A549 treated with AZD9567 at 1 μM for 4 hours (cell line): Measurements from ENCODE around the gene PPT2. TPM values are rescaled to one million over a fixed set of nuclear protein-coding genes. Genes with fewer than 3 reads are reported as not detected.

Source experiments
- total RNA-seq: library from RNA; stranded (reverse); fragments of 200-300 nt; extraction: Qiagen RNA extraction; gene quantifications from 5 replicates; pipeline ENCODE4 v1.2.3, GENCODE V29; 2022; ENCODE audit not compliant: insufficient read depth

The PPT2 gene, protein sequence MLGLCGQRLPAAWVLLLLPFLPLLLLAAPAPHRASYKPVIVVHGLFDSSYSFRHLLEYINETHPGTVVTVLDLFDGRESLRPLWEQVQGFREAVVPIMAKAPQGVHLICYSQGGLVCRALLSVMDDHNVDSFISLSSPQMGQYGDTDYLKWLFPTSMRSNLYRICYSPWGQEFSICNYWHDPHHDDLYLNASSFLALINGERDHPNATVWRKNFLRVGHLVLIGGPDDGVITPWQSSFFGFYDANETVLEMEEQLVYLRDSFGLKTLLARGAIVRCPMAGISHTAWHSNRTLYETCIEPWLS
- 6.9 to 8.6 TPM (median 7.5 TPM) in 5 replicates for total RNA-seq

DNA sequence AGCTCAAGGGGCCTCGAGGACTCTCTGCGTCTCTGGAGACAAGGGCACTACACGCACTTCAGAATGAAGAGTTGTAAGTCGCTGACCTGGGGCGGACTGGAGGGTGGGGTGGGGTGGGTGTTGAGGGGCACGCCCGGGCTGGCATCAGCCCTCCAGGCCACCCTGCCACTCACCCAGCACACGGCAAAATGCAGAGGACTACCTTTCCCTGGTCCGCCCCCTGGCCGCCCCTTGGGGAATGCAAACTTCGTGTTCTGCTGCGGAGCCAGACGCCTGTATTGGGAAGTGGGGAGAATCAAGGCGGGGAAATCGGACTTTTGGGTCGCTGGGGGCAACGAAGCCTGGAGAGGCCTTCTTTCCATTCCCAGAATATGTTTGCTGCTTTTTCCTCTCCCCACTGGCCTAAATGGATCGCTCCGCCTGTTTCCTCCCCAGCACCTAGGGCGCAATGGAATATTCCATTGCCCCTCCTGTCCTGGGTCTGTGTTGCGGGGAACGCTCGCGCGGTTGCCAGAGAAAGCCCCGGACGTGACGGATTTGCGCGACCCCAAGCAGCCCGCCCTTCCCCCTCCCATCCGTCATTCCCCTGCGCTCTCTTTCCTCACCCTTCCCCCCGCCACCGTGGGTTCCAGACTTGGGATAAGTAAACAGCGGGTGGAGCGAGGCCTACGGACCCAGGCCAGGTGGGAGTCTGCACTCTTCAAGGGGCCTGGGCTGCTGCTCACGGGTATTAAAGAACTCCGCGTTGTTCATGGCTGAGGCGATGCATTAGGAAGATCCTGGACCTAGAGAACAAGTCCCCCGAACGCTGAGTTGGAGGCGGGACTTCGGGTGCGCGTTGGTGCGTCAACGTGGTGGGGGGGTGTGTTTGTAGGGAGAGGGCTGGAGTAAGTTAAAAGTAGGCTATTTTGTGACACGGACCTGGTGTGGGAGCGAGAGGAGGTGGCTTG, at the start of gene PPT2:
TSS of gene PPT2 (plus strand) at position 578 of the 950 bp plus-strand sequence. CDS start 454 bp downstream, outside the sequence.

DNA sequence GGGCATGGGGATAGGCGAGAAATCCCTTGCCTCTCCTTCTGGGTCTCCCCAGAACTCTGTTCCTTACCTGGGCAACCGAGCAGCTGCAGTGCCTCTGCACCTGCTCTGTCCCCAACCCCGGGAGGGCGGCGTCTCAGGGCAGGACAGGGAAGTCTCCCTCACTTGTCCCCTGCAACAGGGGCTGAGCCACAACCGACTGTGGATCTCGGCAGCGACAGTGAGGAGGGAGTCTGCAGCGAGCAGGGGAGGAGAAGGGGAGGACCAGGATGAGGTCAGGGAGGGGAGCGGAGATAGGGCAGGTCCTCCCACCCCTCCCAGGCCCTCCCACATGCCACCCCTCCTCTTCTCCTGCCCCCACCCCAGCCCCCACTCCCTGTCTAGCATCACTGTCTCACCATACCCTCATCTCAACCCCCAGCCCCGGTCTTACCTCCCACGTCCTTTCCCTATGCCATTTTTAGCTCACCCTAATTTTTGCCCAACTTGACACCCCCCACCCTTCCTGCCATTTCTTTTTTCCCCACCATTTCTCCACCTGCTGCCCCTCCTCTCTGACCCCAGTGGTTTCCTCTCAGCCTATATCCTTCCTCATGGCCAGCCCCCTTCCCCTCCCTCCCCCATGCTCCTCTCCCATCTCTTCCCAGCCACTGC, 44.7 kb upstream of the PPT2 start, which contains the start of gene TNXB:
TSS of gene TNXB (minus strand) at position 225 of the 651 bp plus-strand sequence. CDS start 11,140 bp downstream, outside the sequence.

DNA sequence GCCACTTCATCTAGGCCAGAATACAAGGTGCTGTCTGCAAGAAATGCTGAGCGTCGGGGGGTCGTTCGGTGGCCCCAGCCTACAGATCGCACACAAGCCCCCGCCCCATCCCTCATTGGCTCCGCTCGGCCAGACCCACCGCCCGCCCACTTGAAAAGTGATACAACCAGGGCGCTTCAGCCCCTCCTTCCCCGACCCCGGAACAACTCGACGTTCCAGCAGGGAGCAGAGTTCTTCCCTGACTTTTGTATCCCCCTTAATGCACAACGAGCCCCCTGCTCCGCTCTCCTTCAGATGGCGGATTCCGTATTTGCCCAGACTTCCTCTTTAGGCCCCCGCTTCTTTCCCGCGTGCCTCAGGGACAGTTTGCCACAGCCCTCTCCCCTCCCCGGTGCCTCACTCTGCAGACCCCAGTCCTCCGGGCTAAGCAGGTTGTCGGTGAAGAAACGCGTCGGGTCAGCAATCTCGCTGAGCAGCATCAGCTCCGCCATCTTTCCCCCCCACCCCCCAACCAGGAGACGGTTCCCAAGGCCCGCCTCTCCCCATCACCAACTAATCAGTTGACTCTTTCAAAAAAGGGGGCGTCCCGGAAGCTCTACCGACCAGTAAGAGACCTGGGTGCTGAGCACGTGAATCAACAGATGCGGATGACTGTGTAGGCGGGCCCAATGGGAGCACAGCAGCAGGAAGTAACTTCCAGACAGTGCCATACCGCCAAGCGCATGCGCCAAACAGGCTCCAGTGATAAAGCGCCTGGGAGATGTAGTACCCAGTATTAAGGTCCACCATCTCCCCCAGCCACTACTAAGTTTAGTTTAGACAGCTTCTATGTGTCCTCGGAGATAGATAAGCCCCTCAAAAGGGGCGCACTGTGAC, 26.0 kb upstream of the PPT2 start, which contains the start of gene ATF6B:
TSS of gene ATF6B (minus strand) at position 530 of the 876 bp plus-strand sequence. CDS start at position 491, 39 bp downstream.

DNA sequence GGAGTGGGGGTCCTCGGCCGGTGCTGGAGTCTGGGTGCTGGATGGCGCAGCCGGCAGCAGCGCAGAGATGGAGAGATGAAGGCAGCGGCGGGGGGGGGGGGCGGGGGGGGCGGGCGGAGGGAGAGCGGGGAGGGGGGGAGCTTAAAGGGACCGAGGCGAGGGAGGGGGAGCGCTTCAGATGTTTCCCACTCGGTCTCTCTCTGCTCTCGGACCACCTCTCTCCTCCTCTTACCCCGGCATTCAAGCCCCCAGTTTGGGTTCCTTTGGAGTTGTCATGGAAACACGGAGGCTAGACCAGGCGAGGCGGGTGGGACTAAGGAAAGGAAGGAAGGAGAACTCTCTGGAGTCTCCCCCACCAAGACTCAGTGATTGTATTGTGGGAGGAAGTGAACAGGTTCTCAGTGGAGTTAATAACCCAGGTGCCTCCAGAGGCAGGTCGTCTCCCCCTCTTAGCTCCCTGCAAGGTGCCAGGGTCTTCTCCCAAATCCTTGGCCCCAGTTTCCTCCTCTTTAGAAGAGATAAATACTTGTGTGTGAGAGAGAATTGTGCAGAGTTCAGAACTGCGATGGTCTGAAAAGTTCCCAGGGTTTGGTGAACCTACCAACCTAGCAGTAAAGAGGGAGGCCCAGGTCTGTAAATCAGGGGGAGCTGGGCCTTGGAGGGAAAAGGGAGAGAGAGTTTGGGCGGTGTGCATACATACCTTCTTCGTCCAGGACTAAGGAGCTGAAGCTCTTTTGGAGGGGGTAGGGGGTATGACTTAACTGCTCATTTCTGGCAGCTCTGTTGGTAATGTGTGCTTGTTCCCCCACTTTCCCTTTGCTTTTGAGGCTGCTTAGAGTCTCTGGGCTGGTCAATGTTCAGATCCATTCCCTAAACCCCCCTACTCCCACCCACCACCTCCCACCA, 1.8 kb upstream of the PPT2 start, which contains the start of gene PRRT1:
TSS of gene PRRT1 (minus strand) at position 77 of the 906 bp plus-strand sequence. CDS start 112 bp downstream, outside the sequence.

DNA sequence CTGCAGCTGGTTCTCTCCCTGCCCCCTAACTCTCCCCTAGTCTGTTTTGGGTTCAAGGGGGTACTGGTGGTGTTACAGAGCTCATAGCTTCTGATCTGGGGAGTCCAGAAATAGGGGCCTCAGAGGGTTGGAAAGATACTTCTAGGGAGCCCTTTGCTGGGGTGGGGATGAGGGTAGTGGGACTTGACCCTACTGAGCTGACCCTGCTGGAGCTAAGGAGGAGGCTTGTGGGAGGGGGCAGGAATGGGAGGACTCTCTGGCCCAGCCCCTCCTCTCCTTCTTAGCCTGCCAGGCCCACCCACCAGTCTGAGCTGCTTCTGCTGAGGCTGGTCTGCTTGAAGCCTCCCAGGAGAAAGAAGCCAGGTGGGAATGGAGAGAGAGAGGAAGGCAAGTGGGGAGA, 10.4 kb downstream of the PPT2 start, which contains the start of gene EGFL8:
TSS of gene EGFL8 (plus strand) at position 301 of the 400 bp plus-strand sequence. CDS start 1,571 bp downstream, outside the sequence.

DNA sequence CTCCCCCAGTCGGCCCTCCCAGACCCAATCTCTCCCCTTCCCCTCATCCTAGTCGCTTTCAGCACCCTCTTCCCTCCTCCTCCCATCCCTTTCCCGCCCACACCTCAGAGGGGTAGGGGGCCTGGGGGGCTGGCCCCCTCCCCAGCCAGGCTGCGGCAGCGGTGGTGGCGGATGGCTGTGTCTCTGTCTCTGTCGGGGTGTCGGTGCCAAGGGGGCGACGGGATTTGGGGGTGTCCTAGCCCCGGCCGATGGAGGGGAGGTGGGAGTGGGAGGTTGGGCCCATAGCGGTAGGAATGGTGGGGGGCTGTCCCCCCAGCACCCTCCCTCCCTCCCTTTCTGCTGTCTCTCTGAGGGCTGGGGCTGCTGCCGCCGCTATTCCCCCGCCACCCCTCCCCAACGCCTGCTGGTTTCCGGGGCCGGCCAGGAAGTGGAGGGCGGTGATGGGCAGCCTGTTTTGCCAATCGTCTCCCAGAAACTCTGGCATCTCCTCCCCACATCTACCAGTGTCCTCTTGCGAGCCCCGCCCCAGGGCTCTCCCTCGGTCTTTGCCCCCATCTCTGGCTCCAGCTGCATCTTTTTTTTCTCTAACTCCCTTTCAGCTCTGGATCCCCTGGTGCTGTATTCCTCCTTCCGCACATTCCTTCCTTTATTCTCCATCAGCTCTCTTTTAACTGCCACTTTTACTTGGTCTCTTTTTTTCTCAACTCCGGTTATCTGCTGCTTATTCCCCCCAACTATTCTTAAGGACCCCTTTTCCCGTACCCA, 22.0 kb downstream of the PPT2 start, which contains the start of gene AGPAT1:
TSS of gene AGPAT1 (minus strand) at position 374 of the 765 bp plus-strand sequence. CDS start 4,588 bp downstream, outside the sequence.

DNA sequence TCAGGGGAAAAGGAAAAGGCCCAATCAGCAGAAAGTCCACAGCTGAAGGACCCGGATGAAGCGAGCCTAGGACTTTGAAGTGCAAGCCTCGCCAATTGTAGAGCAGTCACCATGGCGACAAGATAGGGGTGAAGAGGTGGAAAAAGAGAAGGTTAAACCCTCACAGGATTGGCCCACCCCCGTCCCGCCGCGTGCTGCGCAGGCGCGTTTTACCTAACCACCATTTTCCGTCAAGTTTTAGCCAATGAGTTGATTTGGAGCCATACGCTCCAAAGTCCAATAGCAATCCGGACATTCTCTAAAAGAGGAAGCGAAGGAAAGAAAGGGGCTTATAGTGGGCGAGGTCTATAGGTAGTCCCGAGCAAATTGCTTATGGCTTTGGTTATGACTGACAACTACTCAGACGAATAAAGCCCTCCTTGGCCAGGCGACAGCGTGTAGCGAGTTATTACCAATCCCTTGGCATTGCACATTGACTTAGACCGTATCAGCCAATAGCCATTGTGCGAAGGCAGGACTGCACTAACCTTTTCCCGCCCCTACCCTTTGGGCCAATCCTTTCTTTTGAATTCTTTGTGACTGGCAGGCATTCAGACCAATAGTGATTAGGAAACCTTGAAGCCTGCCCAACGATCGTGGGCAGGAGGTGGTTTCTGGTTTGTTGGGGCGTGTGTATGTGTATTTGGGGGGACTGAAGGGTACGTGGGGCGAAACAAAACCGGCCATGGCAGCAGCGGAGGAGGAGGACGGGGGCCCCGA, 24.0 kb downstream of the PPT2 start, which contains the start of gene RNF5:
TSS of gene RNF5 (plus strand) at position 618 of the 759 bp plus-strand sequence. CDS start at position 725, 107 bp downstream.

DNA sequence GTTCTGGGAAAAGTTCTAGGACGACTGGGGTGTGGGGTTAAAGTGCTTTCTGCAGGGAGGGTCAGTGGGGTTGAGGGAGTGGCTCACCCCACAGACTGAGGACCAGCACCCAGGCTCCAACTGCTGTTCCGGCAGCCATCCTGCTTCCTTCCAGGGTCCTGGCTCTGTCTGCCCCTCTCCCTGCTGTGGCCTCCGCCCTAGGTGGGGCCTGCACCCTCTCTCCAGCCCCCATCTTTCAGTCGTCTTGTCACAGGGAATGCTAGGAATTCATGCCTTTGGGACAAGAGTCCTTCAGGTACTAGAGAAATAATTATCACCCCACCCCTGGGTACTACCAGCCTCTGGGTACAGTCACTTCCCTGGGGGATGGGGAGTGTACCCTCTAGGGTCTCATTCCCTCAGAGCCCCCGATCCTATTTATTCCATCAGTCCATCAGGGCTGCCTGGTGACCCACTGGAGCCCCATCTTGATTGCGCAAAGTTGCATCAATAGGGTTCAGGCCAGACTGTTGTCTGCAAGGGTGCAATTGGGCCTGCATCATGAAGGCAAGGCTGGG, 30.2 kb downstream of the PPT2 start, which contains the start of gene AGER:
TSS of gene AGER (minus strand) at position 170 of the 557 bp plus-strand sequence. CDS start at position 139, 31 bp downstream.

DNA sequence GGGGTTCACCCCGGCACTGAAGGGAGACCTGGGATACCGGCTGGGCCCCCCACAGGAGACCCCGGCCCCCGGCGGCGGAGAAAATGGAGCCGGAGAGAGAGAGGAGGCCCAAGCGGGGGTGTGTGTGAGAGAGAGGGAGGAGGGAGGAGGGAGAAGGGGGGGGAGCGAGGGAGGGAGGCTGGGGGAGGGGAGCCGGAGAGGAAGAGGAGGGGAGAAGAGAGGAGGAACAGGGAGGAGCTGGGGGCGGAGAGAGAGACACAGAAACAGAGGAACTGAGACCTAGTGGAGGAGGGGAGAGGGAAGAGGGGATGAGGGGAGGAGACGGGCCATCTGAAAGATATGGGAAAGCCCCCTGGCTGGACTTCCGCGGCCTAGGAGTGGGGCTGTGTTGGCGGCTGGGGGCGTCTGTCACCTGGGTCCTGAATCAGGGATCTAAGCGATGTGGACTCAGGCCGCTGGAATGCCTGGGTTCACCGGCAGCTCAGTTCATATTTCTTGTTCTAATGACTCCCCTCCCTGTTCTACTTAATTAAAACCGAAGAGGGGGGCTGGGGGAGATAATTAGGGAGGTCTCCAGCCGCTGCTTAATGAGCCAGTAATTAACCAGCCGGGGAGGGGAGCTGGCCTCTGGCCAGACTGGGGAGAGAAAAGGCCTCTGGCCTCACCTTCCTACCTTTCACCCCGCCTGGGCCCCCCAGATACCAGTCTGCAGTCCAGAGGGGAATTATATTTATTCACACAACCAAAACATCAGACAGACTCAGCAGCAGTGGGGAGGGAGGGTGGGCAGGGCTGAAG, 36.3 kb downstream of the PPT2 start, which contains the start of gene PBX2:
TSS of gene PBX2 (minus strand) at position 149 of the 798 bp plus-strand sequence. CDS start 287 bp downstream, outside the sequence.

DNA sequence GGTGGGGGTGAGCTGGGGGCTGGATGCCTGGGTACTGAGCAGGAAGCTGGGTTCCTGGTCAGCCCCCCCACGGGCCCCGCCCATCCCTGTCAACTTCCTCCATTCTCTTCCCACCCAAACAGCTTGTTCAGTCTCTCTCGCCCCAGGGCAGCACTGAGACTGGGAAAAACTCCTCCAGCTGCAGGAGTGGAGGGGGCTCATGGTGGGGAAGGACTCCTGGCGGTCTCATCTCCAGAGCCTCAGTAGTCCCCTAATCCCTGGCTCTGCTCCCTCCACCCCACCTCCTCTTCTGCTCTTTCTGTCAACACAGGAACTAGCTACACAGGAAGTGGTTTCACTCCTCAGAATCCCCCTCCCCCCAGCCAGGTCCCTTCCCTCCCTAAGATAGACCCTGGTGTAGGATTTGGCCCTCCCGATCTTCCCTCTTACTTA, 38.7 kb downstream of the PPT2 start, which contains the start of gene GPSM3:
TSS of gene GPSM3 (minus strand) at position 36 of the 432 bp plus-strand sequence. CDS start 130 bp downstream, outside the sequence.

Other genes starting within 250 kb of the PPT2 start
- 0.16 to 0.44 TPM (median 0.20 TPM) in 4 of 5 replicates, not detected in the other for gene C2, start 226.4 kb upstream of the PPT2 start, total RNA-seq
- gene CFB, start 208.0 kb upstream of the PPT2 start, total RNA-seq: 1.3 to 2.6 TPM (median 2.4 TPM) in 5 replicates
- gene NELFE, start 195.2 kb upstream of the PPT2 start, total RNA-seq: 75.8 to 81.6 TPM (median 76.7 TPM) in 5 replicates
- 25.9 to 29.7 TPM (median 26.7 TPM) in 5 replicates for gene SKIC2, start 195.0 kb upstream of the PPT2 start, total RNA-seq
- gene DXO, start 182.0 kb upstream of the PPT2 start, total RNA-seq: 11.5 to 12.7 TPM (median 11.8 TPM) in 5 replicates
- gene C4A, start 172.1 kb upstream of the PPT2 start, total RNA-seq: 1.0 to 2.2 TPM (median 1.3 TPM) in 4 of 5 replicates, not detected in the other
- gene C4B, start 139.3 kb upstream of the PPT2 start, total RNA-seq: 0.79 to 0.99 TPM (median 0.85 TPM) in 4 of 5 replicates, not detected in the other
- gene CYP21A2, start 115.7 kb upstream of the PPT2 start, total RNA-seq: 0.05 TPM in 1 of 5 replicates, not detected in the others
- 0.56 to 0.68 TPM (median 0.61 TPM) in 4 of 5 replicates, not detected in the other for gene TNXB, start 44.8 kb upstream of the PPT2 start, total RNA-seq
- gene ATF6B, start 25.9 kb upstream of the PPT2 start, total RNA-seq: 27.7 to 34.3 TPM (median 33.5 TPM) in 5 replicates
- 6.6 to 10.5 TPM (median 7.4 TPM) in 5 replicates for gene FKBPL, start 23.9 kb upstream of the PPT2 start, total RNA-seq
- gene PRRT1, start 2.2 kb upstream of the PPT2 start, total RNA-seq: 0.44 to 0.70 TPM (median 0.59 TPM) in 4 of 5 replicates, not detected in the other
- 1.8 to 3.0 TPM (median 2.1 TPM) in 4 of 5 replicates, not detected in the other for gene EGFL8, start 10.5 kb downstream of the PPT2 start, total RNA-seq
- 30.2 to 39.5 TPM (median 37.4 TPM) in 5 replicates for gene AGPAT1, start 21.9 kb downstream of the PPT2 start, total RNA-seq
- gene RNF5, start 24.3 kb downstream of the PPT2 start, total RNA-seq: 31.8 to 46.9 TPM (median 46.1 TPM) in 5 replicates
- 1.3 to 1.8 TPM (median 1.7 TPM) in 4 of 5 replicates, not detected in the other for gene AGER, start 30.1 kb downstream of the PPT2 start, total RNA-seq
- gene PBX2, start 36.1 kb downstream of the PPT2 start, total RNA-seq: 11.3 to 14.9 TPM (median 14.0 TPM) in 5 replicates
- 0.23 to 0.40 TPM (median 0.31 TPM) in 4 of 5 replicates, not detected in the other for gene GPSM3, start 38.5 kb downstream of the PPT2 start, total RNA-seq
- gene NOTCH4, start 69.9 kb downstream of the PPT2 start, total RNA-seq: 0.69 to 0.87 TPM (median 0.79 TPM) in 4 of 5 replicates, not detected in the other
- not detected in 5 replicates for gene TSBP1, start 217.8 kb downstream of the PPT2 start, total RNA-seq